Common myeloid progenitor, CD34-positive (primary cell): ENCODE results near the gene PPP1R8.
"Not testable (repeated sequence)": the region's sequence is repeated elsewhere in the genome, so short reads cannot be mapped to it uniquely, and the experiment has no call there.

Experiments
- CTCF ChIA-PET: fragments of 350-600 bp; sonication (Branson Sonifier 250); formaldehyde crosslinking; loops from one replicate; lab custom pipeline; 2021; ENCODE audit warnings: antibody characterized with exemption; lab: Charles Lee
- POLR2A ChIA-PET: fragments of 350-600 bp; sonication (Branson Sonifier 250); formaldehyde crosslinking; loops from one replicate; lab custom pipeline; 2021; ENCODE audit warnings: antibody characterized with exemption; lab: Charles Lee
- DNase-seq, 3 donors: peaks; one replicate each; pipeline versions ENCODE4 v3.0.0 to v3.0.0-alpha.2; 2013
- H3K27ac ChIP-seq, 2 experiments: 1 replicate in 1 of 2; 2 replicates in 1 of 2; pipeline ENCODE4 v1.7.0; 2013; ENCODE audit warnings: inconsistent platforms in 2 of 2, low read length in 2 of 2, mild to moderate bottlenecking in 2 of 2, low read depth in 1 of 2, moderate library complexity in 1 of 2; ENCODE audit not compliant: severe bottlenecking in 2 of 2, insufficient read depth in 1 of 2, poor library complexity in 1 of 2
- H3K27me3 ChIP-seq, 5 experiments: replicated peaks in 2 of 5; 1 replicate in 3 of 5; 2 replicates in 2 of 5; pipeline versions ENCODE4 v1.6.1 to v1.7.0; 2013; ENCODE audit warnings: low read length in 4 of 5, mild to moderate bottlenecking in 2 of 5, moderate library complexity in 2 of 5, inconsistent platforms in 1 of 5; ENCODE audit not compliant: insufficient read depth in 5 of 5, control insufficient read depth in 4 of 5
- H3K36me3 ChIP-seq, 4 experiments: 1 replicate in 2 of 4; 2 replicates in 2 of 4; pipeline versions ENCODE4 v1.6.1 to v1.7.0; 2013; ENCODE audit warnings: low read length in 3 of 4, control low read depth in 1 of 4, mild to moderate bottlenecking in 1 of 4; ENCODE audit not compliant: control insufficient read depth in 4 of 4, insufficient read depth in 4 of 4
- H3K4me1 ChIP-seq, 4 experiments: 1 replicate in 3 of 4; 2 replicates in 1 of 4; pipeline versions ENCODE4 v1.6.1 to v1.7.1; 2013; ENCODE audit warnings: low read length in 3 of 4, mild to moderate bottlenecking in 3 of 4, control low read depth in 1 of 4, inconsistent platforms in 1 of 4, moderate library complexity in 1 of 4; ENCODE audit not compliant: control insufficient read depth in 4 of 4, insufficient read depth in 4 of 4; ENCODE audit errors: control extremely low read depth in 1 of 4
- H3K4me3 ChIP-seq, 7 experiments: 1 replicate in 4 of 7; 2 replicates in 3 of 7; pipeline versions ENCODE4 v1.5.1 to v1.7.0; 2013; ENCODE audit warnings: mild to moderate bottlenecking in 7 of 7, low read length in 6 of 7, moderate library complexity in 6 of 7, inconsistent platforms in 2 of 7, low read depth in 2 of 7, control low read depth in 1 of 7; ENCODE audit not compliant: insufficient read depth in 4 of 7, control insufficient read depth in 1 of 7; ENCODE audit errors: extremely low read depth in 1 of 7
- H3K9me3 ChIP-seq, 5 experiments: 1 replicate in 4 of 5; 2 replicates in 1 of 5; pipeline versions ENCODE4 v1.6.1 to v1.7.1; 2013; ENCODE audit warnings: low read length in 4 of 5, mild to moderate bottlenecking in 2 of 5, inconsistent platforms in 1 of 5, low read depth in 1 of 5, moderate library complexity in 1 of 5; ENCODE audit not compliant: control insufficient read depth in 4 of 5, insufficient read depth in 2 of 5; ENCODE audit errors: control extremely low read depth in 1 of 5
- WGBS: methylation state at CpG from one replicate; pipeline ENCODE4 v1.1.5; 2013; ENCODE audit not compliant: insufficient coverage; 5-methylcytosine and 5-hydroxymethylcytosine counted together

Gene PPP1R8

DNA sequence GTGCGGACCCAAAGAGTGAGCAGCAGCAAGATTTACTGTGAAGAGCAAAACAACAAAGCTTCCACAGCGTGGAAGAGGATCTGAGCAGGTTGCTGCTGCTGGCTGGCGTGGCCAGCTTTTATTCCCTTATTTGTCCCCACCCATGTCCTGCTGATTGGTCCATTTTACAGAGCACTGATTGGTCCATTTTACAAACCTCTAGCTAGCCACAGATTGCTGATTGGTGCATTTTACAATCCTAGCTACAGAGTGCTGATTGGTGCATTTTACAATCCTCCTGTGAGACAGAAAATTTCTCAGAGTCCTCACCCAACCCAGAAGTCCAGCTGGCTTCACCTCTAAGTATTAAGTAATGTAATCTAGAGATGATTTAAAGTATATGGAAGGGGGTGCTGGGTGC is 40.3 kb upstream of the PPP1R8 start:
- 100% methylated on average over 3 of the region's 3 CpGs for WGBS
- H3K9me3 ChIP-seq, POLR2A ChIA-PET, H3K27ac ChIP-seq, H3K27me3 ChIP-seq, H3K4me3 ChIP-seq: not testable (repeated sequence)
- peaks cover 8 to 33% (median 16%) of the 10 kb centered on the region in 4 experiments for H3K36me3 ChIP-seq
- CTCF ChIA-PET, result interaction anchor here (1.4 kb wide), 2 partner anchors 13 to 121 kb away, joined by 4 to 6 read pairs; no protein-coding TSS in a partner anchor
- peak in 2 of 3 donors; percentile 17 to 19 for DNase-seq
- peaks cover 0 to 13% (median 10%) of the 10 kb centered on the region in 4 experiments for H3K4me1 ChIP-seq

DNA sequence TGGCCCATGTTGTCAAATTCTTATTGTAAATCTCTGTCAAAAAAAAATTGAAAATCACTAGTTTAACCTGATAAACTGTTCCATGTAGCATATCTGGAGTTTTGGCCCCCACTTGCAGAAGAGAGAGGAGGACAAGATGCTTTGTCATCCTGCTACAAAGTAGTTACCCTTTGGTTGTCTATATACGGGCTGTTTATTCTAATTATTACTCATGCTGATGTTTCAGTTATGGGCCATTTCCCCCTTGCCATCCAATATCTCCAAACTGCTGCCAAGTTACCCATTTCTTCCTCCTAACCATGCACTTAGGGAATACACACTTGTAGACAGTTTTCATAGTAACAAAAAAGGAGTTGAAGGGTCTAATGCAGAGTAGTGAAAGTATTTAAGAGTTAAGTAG is 35.0 kb upstream of the PPP1R8 start:
- ChIA-PET POLR2A (no interaction called here), CTCF (no interaction called here)
- H3K9me3 ChIP-seq, result no peaks in the 10 kb centered on the region
- no peak overlapping the region for H3K27ac ChIP-seq
- no peak for DNase-seq
- H3K27me3 ChIP-seq, result no peaks in the 10 kb centered on the region
- H3K4me1 ChIP-seq, result no peaks in the 10 kb centered on the region
- peaks cover 14 to 51% (median 35%) of the 10 kb centered on the region in 4 experiments for H3K36me3 ChIP-seq
- WGBS, result no CpG with 5 or more reads among the region's 1 CpG
- no peak overlapping the region for H3K4me3 ChIP-seq

DNA sequence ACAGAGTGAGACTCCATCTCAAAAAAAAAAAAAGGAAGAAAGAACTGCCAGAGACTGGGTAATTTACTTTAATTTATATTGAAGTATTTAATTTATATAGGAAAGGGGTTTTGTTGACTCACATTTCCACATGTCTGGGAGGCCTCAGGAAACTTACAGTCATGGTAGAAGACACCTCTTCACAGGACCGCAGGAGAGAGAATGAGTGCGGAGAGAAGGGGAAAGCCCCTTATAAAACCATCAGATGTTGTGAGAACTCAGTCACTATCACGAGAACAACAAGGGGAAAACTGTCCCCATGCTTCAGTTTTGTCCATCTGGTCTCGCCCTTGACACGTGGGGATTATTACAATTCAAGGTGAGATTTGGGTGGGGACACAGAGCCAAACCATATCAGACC is 25.8 kb upstream of the PPP1R8 start:
- Histone ChIP-seq H3K27ac (no peak overlapping the region), H3K4me3 (no peak overlapping the region), H3K9me3 (no peaks in the 10 kb centered on the region), H3K27me3 (no peaks in the 10 kb centered on the region), H3K36me3 (peaks cover 7 to 33% (median 21%) of the 10 kb centered on the region in 4 experiments), H3K4me1 (no peaks in the 10 kb centered on the region)
- ChIA-PET POLR2A (interaction anchor here (0.6 kb wide), 1 partner anchor 157 kb away, joined by 3 read pairs; no protein-coding TSS in a partner anchor), CTCF (interaction anchor here (1.0 kb wide), 1 partner anchor 10 kb away, joined by 3 read pairs; no protein-coding TSS in a partner anchor)
- no peak for DNase-seq
- 95% methylated on average over 3 of the region's 5 CpGs for WGBS

DNA sequence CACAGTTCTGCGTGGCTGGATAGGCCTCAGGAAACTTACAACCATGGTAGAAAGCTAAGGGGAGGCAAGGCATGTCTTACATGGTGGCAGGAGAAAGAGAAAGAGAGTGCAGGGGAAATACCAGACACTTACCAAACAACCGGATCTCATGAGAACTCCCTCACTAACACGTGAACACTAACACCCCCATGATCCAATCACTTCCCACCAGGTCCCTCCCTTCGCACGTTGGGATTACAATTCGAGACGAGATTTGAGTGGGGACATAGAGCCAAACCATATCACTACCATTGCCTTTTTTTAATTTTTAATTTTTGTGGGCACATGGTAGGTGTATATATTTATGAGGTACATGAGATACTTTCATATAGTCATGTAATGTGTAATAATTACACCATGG is 23.8 kb upstream of the PPP1R8 start:
- 100% methylated on average over 4 of the region's 7 CpGs for WGBS
- Histone ChIP-seq H3K36me3 (peaks cover 6 to 26% (median 15%) of the 10 kb centered on the region in 4 experiments), H3K27ac (no peak overlapping the region), H3K4me3 (no peak overlapping the region), H3K27me3 (no peaks in the 10 kb centered on the region), H3K9me3 (no peaks in the 10 kb centered on the region), H3K4me1 (no peaks in the 10 kb centered on the region)
- ChIA-PET CTCF (no interaction called here), POLR2A (no interaction called here)
- DNase-seq, result no peak

DNA sequence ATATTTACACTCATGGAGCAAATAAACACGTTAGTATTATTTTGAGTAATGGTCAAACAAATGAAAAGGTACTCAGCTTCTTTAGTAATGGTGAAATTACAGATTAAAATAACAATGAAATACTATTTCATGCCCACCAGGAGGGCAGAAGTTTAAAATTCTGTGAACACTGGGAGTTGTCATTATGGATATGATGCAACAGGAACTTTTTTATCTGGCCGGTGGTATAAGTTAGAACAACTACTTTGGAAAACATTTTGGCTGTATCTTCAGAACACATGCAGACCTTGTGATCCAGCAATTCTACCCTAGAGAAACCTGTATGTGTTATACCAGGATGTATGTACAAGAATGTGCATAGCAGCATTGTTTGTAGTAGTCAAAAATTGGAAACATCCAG is 23.2 kb upstream of the PPP1R8 start:
- Histone ChIP-seq H3K36me3 (peaks cover 5 to 25% (median 15%) of the 10 kb centered on the region in 4 experiments), H3K4me3 (no peak overlapping the region), H3K4me1 (no peaks in the 10 kb centered on the region), H3K9me3 (no peaks in the 10 kb centered on the region), H3K27ac (no peak overlapping the region), H3K27me3 (no peaks in the 10 kb centered on the region)
- CTCF ChIA-PET, result no interaction called here
- 100% methylated on average over 1 of the region's 2 CpGs for WGBS
- POLR2A ChIA-PET, result no interaction called here
- no peak for DNase-seq

DNA sequence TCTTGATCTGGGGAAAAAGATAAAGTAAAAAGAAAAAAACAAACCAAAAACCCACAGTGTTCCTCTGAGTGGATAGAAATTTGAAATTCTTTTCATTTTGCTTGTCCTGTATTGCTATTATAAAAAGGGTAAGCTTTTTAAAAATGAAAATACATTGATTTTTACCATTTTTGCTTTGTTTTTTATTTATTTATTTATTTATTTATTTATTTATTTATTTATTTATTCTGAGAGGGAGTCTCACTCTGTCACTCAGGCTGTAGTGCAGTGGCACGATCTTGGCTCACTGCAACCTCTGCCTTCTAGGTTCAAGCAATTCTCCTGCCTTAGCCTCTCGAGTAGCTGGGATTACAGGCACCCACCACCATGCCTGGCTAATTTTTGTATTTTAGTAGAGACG is 22.5 kb upstream of the PPP1R8 start:
- peaks cover 8 to 23% (median 18%) of the 10 kb centered on the region in 4 experiments for H3K36me3 ChIP-seq
- 100% methylated on average over 2 of the region's 3 CpGs for WGBS

DNA sequence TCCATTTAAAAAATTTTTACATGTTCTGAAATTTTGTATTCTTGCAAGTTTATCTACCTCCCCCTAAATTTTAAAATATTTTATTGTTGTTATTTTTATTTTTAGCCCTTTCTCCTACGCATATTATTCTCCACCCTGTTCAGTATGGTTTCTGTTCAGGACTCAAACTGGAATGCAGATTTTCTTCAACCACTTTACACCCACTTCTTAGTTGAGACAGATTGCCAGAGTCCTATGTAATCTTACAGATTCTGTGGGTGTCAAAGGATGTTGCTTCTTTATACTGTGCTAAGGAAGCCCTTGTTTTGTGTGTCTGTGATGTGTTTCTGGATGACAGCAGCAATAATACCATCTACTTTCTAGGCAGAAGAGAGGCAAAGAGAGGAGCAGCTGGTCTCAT is 20.7 kb upstream of the PPP1R8 start:
- Histone ChIP-seq H3K9me3 (no peaks in the 10 kb centered on the region), H3K4me1 (no peaks in the 10 kb centered on the region), H3K27me3 (no peaks in the 10 kb centered on the region), H3K27ac (no peak overlapping the region), H3K4me3 (no peak overlapping the region), H3K36me3 (peaks cover 8 to 19% (median 18%) of the 10 kb centered on the region in 4 experiments)
- ChIA-PET POLR2A (no interaction called here), CTCF (no interaction called here)
- no peak for DNase-seq
- WGBS, result no CpG with 5 or more reads among the region's 1 CpG

More for the DNA sequence above, 22.5 kb upstream of the PPP1R8 start:
- H3K4me3 ChIP-seq, POLR2A ChIA-PET, H3K27ac ChIP-seq, H3K9me3 ChIP-seq, H3K27me3 ChIP-seq, H3K4me1 ChIP-seq, DNase-seq, CTCF ChIA-PET: not testable (repeated sequence)
